Activated B cell treated with CpG ODN at 0.5 μM for 24 hours (primary cell): ENCODE data around the gene TSPAN7. TPM values are rescaled to one million over a fixed set of nuclear protein-coding genes. Genes with fewer than 3 reads are reported as not detected.

Experiments
- ATAC-seq: fragments of 200-7000 bp; cut with Tn5 transposase; one replicate; pipeline ENCODE4 v1.10.0; 2021; ENCODE audit warnings: low read depth, mild to moderate bottlenecking, moderate library complexity
- CTCF ChIA-PET: fragments of 350-600 bp; sonication (Branson Sonifier 250); formaldehyde crosslinking; loops from one replicate; lab custom pipeline; 2021; ENCODE audit warnings: antibody characterized with exemption; lab: Charles Lee
- POLR2A ChIA-PET: fragments of 350-600 bp; sonication (Branson Sonifier 250); formaldehyde crosslinking; loops from one replicate; lab custom pipeline; 2021; ENCODE audit warnings: antibody characterized with exemption; lab: Charles Lee
- DNase-seq: peaks from one replicate; pipeline ENCODE4 v3.0.0; 2022
- H3K27ac Mint-ChIP-seq: one replicate; pipeline ENCODE4 v1.8.0; 2020; ENCODE audit warnings: mixed read lengths
- H3K27me3 Mint-ChIP-seq: one replicate; pipeline ENCODE4 v1.8.0; 2021; ENCODE audit warnings: mixed read lengths
- H3K36me3 Mint-ChIP-seq: one replicate; pipeline ENCODE4 v1.8.0; 2021; ENCODE audit warnings: low read depth, mixed read lengths
- H3K4me1 Mint-ChIP-seq: one replicate; pipeline ENCODE4 v1.8.0; 2021; ENCODE audit warnings: mixed read lengths
- H3K4me3 Mint-ChIP-seq: one replicate; pipeline ENCODE4 v1.8.0; 2020; ENCODE audit warnings: mild to moderate bottlenecking, mixed read lengths
- H3K9me3 Mint-ChIP-seq: one replicate; pipeline ENCODE4 v1.8.0; 2020; ENCODE audit warnings: mixed read lengths
- CTCF ChIP-seq: fragments of 200-600 bp; IDR thresholded peaks from one replicate; pipeline ENCODE4 v1.8.0; 2022; ENCODE audit warnings: antibody characterized with exemption, mild to moderate bottlenecking
- intact Hi-C: fragments of 100-400 bp; cut with micrococcal nuclease; formaldehyde crosslinking; loops from one replicate; pipeline ENCODE4 v1.15.1; 2024
- total RNA-seq: library from RNA; stranded (reverse); gene quantifications from 2 replicates; pipeline ENCODE4 v1.2.3, GENCODE V29; 2022

The TSPAN7 gene
- total RNA-seq, 1 donor from 2014 or later = not detected

- DNase-seq (no peak), ATAC-seq (no peak)
- Mint-ChIP-seq H3K4me3 (no peak overlapping the region), H3K27me3 (peaks cover 2% of the 10 kb centered on the region), H3K27ac (no peak overlapping the region), H3K4me1 (no peaks in the 10 kb centered on the region), H3K36me3 (no peaks in the 10 kb centered on the region), H3K9me3 (no peaks in the 10 kb centered on the region)
- ChIA-PET POLR2A (no interaction called here), CTCF (no interaction called here)
- TF ChIP-seq CTCF = no peak
- intact Hi-C loops = no loop called here
Measured at GRCh38 chrX:38612281-38612680, 50.9 kb downstream of the TSPAN7 start.

GRCh38 chrX:38614485-38614884 is 53.1 kb downstream of the TSPAN7 start:
- no peak overlapping the region for H3K27ac Mint-ChIP-seq
- H3K9me3 Mint-ChIP-seq = no peaks in the 10 kb centered on the region
- CTCF ChIA-PET = no interaction called here
- POLR2A ChIA-PET = no interaction called here
- intact Hi-C loops = no loop called here
- no peak for TF ChIP-seq CTCF
- H3K4me3 Mint-ChIP-seq = no peak overlapping the region
- ATAC-seq = no peak
- no peak for DNase-seq
- H3K27me3 Mint-ChIP-seq = peaks cover 2% of the 10 kb centered on the region
- H3K4me1 Mint-ChIP-seq = peaks cover 6% of the 10 kb centered on the region
- H3K36me3 Mint-ChIP-seq = no peaks in the 10 kb centered on the region

- POLR2A ChIA-PET = no interaction called here
- H3K9me3 Mint-ChIP-seq = no peaks in the 10 kb centered on the region
- CTCF ChIA-PET = no interaction called here
- no peak overlapping the region for H3K4me3 Mint-ChIP-seq
- H3K36me3 Mint-ChIP-seq = no peaks in the 10 kb centered on the region
- peaks cover 6% of the 10 kb centered on the region for H3K4me1 Mint-ChIP-seq
- intact Hi-C loops = no loop called here
- no peak overlapping the region for H3K27ac Mint-ChIP-seq
- no peak for ATAC-seq
- no peak for TF ChIP-seq CTCF
- H3K27me3 Mint-ChIP-seq = peaks cover 2% of the 10 kb centered on the region
- DNase-seq = no peak
Measured at GRCh38 chrX:38616904-38617303, 55.6 kb downstream of the TSPAN7 start.

- POLR2A ChIA-PET = no interaction called here
- H3K9me3 Mint-ChIP-seq = no peaks in the 10 kb centered on the region
Measured at GRCh38 chrX:38618180-38618579, 56.8 kb downstream of the TSPAN7 start.

GRCh38 chrX:38620623-38621022 is 59.3 kb downstream of the TSPAN7 start:
- Mint-ChIP-seq H3K9me3 (no peaks in the 10 kb centered on the region), H3K27me3 (no peaks in the 10 kb centered on the region), H3K27ac (no peak overlapping the region), H3K4me3 (no peak overlapping the region), H3K4me1 (peaks cover 6% of the 10 kb centered on the region), H3K36me3 (no peaks in the 10 kb centered on the region)
- POLR2A ChIA-PET = no interaction called here
- intact Hi-C loops = no loop called here
- DNase-seq (no peak), ATAC-seq (no peak)
- CTCF ChIA-PET = no interaction called here
- no peak for TF ChIP-seq CTCF

More at GRCh38 chrX:38618180-38618579, 56.8 kb downstream of the TSPAN7 start:
- Mint-ChIP-seq H3K27me3 (no peaks in the 10 kb centered on the region), H3K27ac (no peak overlapping the region), H3K4me1 (peaks cover 6% of the 10 kb centered on the region), H3K36me3 (no peaks in the 10 kb centered on the region), H3K4me3 (no peak overlapping the region)
- DNase-seq (no peak), ATAC-seq (no peak)
- CTCF ChIA-PET = no interaction called here
- intact Hi-C loops = no loop called here
- no peak for TF ChIP-seq CTCF
